ENCODE data around the gene LRRC36.

DNA sequence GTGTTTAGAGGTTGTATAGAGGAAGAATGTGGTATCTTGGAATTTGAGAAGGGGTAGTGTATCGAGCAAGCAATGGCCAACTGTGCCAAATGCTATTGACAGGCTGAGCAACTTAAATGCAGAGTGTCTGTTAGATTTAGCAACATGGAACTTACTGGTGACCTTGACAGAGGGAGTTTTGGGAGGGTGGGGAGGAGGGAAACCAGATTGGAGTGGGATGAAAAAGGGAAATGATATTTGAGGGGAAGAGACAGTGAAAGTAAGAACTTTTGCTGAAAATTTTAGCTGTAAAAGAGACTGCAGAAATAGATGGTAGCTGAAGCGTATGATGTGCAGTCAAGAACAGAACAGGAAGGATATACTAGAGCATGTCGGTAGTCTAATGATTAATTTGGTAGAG, 1.1 kb downstream of the LRRC36 start:
- TF ChIP-seq CTCF (conservative IDR thresholded peaks at IDR 0.05; ENCODE audit: low read depth, low read length) (no peak), EZH2phosphoT487 (IDR thresholded peaks at IDR 0.05; ENCODE audit: borderline replicate concordance, low read length) (no peak)

Data from PC-3 (cell line).